ENCODE results near the gene CHD3.

The CHD3 gene

DNA sequence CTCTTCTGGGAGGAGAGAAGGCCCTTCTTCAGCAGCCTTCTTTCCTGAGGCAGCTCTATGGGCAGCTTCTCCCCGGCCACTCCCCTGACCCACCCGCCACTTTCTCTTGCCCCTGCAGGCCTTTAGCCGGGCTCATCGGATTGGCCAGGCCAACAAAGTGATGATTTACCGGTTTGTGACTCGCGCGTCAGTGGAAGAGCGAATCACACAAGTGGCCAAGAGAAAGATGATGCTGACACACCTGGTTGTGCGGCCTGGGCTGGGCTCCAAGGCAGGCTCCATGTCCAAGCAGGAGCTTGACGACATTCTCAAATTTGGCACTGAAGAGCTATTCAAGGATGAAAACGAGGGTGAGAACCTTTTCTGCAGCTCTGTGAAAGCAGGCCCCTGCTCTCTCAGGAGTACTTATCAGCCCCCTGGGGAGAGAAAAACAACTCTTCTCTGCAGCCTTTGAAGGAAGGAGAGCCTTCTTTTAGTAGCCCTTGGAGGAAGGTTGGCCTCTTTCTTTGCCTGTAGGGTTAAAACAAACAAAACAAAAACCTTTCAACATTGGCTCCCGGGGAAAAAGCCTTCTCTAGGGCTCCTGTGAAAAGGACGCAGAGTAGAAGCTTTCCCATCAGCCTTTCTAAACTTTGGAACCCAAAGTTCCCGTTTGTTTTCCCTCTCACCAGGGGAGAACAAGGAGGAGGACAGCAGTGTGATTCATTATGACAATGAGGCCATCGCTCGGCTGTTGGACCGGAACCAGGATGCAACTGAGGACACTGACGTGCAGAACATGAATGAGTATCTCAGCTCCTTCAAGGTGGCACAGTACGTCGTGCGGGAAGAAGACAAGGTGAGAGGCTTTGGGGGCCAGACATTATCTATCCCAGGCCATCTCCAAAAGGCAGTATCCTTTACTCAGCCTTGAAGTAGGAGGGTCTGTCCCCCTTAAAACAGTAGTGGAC lies 14.8 kb downstream of the CHD3 start:
- no peak for DNase-seq

- no peak for DNase-seq
These were observed 20.5 kb downstream of the CHD3 start for GRCh38 chr17:7909089-7909488.

GRCh38 chr17:7910281-7910680 lies 21.7 kb downstream of the CHD3 start:
- no peak for DNase-seq

DNA sequence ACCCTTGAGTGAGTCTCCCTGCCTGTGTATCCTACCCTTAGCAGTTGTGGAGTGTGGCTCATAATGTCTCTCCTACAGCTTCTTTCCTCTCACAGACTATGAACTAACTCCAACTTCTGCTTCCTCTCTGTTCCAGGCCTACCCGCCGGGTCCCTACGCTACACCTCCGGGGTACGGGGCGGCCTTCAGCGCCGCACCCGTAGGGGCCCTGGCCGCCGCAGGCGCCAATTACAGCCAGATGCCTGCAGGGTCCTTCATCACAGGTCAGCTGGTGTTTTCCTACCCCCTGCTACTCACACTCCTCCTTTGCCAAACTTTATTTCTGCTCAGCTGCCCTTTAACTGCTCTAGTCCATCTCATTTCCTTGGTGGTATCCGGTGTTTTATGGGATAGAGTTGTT lies 22.1 kb downstream of the CHD3 start:
- no peak for DNase-seq

GRCh38 chr17:7911116-7911515 lies 22.5 kb downstream of the CHD3 start:
- no peak for DNase-seq

DNA sequence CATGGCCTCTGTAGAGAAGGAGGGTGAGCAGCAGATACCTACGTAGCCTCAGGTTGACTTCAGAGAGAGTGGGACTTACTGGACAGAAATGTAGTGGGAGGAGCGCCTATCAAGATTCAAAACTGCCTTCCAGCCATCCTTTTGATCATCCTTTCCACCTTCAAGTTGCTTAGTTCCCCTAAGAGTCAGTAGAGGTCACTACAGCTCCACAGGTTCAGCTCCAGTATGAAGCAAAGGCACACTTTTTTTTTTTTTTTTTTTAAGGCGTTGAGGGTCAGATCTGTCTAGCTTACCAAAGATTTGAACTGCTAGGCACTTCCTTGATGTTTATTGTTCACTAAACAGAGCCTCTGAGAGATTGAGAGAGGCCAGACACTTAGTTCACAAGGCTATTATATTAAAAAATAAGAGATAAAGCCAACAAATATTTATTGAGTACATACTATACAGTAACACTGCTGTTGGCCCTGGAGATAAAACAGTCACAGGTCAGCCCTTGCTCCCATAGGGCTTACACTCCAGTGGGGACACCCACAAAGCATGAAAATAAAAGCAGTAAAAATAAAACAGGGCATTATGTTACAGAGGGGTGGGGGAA lies 24.4 kb downstream of the CHD3 start:
- no peak for DNase-seq

DNA sequence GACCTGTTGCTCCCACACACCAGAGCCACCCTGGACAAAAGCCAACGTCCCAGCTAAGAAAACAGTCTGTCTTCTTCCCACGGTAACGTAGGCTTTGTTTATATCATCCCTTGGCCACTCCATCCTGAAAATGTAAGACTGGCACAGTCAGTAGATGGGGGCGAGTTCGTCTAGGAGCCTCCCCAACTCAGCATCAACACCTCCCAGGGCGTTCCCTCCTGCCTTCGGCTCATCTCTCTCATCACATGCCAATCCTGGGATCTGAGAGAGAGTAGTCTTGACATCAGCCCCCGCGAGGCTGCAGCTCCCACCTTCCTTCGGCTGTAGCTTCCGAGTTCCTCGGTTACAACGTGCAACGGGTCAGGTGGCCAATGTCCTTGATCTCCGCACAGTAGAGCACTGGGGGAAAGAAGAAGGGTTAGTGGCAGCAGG lies 26.6 kb downstream of the CHD3 start:
- no peak for DNase-seq

DNA sequence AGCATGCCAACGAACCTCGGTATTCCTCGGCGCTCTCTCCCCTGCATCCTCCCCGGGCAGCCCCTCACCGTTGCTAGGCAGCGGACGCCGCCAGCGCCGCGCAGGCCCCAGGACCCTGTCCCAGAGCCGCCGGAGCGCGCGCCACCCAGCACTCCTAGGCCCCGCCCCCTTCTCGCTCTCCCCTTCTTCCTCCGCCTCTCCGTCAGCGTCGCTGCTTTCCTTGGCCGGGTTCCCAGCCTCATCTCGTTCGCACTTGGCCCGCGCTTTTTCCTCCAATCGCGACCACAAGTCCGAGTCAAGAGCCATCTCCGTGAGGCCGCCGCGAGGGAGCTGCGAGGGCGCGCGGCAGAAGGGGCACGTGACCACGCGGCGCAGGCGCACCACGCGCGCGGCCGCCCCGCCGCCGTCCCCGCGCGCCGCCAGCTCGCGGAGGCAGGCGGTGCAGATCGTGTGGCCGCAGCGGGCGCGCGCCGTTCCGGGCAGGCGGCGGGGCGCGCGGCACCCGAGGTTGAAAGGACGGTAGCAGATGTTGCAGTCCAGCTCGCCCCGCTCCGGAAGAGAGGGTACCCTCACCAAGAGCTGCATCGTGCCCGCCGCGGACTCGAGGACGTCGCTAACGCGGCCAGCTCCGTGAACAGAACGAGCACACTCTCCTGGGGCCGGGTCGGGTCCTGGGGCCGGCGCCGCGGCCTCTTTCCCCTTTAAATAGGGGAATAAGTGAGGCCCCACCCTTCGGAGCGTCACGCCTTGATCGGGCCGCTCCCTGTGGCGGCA lies 27.2 kb downstream of the CHD3 start, which contains the start of gene RNF227:
TSS of gene RNF227 (minus strand) at position 679 of the 774 bp plus-strand sequence. CDS start at position 585, 94 bp downstream.
- peak; percentile 65 for DNase-seq

- DNase-seq = no peak
These were observed 27.7 kb downstream of the CHD3 start for GRCh38 chr17:7916385-7916682.

DNA sequence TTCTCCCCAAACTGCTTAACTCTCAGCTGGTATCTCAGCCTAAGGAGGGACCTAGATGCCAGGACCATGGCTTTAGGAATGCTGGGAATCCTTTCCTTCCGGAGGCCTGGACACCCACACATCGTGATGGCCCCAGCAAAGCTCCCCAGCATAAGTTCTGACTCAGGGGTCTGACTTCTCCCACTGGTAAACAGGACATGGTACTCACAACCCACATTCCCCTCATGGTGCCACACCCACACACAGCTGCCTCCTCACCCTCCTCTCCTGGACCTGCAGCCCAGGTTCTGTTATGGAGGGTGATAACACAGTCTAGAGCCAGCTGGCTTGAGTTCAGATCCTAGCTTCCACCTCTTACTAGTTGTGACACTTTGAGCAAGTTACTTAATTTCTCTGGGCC lies 28.2 kb downstream of the CHD3 start:
- no peak for DNase-seq

DNA sequence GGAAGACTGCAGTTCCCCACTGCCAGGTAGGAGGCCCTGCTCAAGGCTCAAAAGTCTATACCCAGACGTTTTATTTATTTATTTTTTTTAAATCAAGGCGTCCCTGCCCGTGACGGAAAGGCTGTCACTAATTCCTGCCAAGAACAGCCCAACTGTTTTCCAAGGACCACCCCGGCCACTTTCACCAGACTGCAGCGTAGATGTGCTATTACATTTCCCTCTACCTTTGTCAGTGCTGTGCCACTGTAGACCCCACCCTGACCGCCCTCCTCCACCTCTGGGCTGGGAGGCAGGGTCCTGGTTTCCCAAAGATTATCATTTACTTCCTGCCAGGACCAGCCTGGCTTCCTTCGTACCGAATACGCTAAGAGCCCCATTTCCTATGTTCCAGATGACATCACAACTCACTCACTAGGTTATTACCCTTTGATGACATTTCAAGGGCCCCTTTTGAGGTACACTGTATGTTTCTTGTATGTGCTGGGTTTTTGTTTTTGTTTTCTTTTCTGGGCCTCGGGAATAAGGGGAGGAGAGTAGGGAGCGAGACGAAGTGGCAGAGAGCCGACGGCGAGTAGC lies 33.8 kb downstream of the CHD3 start:
- DNase-seq = no peak

DNA sequence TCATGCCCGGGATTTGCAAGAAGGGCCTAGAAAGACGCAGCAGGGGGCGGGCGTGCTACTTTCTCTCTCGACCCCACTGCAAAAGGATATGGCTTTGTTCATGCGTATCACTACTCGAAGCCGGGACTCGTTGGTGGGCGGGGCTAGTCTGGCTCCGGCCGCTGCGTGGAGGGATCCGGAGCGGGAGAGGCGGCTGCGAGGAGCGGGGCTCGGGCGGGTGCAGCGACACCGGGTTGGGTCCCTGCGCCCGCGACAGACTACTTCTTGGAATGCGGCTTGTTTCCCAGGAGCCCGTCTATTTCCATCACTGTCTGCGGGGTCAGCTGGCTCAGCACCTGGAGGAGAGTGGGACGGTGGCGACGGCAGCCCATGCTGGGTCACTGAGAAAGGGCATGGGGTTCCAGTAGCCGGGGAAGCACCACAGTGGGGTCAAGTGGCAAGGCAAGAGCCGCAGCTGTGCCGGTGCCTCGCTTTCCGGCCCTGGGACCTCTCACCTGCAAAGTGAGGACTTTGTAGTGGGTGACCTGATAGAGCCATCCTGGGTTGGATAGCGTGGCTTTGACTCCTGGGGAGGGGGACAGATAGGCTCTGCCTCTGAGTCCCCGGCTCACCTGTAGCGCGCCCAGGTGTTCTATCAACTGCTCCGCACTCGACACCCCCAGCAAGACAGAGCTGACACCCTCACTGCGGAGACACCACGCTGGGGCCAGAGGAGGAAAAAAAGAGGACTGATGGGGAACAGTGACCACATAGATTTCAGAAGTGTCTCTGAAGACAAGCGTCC lies 34.4 kb downstream of the CHD3 start:
- DNase-seq = no peak

- no peak for DNase-seq
These were observed 39.0 kb downstream of the CHD3 start for GRCh38 chr17:7927596-7927995.

DNA sequence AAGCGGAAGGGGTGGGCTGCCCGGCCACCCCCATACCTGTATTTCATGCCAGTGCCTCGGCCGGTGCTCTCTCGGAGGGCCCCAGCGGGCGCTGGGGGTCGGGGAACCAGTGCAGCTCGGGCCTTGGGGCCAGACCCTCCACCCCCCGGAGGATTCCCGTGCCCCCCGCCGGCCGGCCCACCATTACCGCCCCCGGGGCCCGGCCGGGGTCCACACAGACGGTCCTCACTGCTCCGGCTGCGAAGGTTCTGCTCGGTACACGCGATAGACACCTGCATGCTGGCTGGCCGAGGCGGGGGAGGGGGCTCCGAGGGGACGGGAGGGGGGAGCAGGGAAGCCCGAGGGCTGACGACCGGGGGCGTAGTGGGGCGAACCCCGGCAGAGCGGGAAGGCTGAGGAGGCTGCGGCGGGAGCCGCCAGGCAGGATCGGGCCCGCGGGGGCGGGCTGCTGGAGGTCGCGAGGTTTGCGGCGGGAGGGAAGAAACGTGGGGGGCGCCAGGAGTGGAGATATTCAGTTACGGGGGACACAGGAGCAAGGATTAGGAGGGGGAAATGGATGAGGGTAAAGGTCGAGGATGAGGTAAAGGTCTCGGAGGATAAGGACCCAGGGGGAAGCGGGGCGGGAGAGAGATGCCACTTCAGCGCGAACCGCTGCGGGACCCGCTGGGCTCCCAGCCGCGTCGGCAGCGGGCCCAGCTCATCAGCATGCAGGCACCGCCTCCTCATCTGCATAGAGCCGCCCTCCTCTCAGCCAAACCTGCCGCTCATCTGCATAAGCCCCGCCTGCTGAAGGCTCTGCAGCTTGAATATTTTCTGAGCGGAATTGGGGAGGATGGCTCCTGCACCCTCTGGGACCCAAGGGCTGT lies 40.8 kb downstream of the CHD3 start, which contains the start of gene KCNAB3:
TSS of gene KCNAB3 (minus strand) at position 699 of the 866 bp plus-strand sequence. CDS start at position 278, 421 bp downstream.
- DNase-seq = no peak

DNA sequence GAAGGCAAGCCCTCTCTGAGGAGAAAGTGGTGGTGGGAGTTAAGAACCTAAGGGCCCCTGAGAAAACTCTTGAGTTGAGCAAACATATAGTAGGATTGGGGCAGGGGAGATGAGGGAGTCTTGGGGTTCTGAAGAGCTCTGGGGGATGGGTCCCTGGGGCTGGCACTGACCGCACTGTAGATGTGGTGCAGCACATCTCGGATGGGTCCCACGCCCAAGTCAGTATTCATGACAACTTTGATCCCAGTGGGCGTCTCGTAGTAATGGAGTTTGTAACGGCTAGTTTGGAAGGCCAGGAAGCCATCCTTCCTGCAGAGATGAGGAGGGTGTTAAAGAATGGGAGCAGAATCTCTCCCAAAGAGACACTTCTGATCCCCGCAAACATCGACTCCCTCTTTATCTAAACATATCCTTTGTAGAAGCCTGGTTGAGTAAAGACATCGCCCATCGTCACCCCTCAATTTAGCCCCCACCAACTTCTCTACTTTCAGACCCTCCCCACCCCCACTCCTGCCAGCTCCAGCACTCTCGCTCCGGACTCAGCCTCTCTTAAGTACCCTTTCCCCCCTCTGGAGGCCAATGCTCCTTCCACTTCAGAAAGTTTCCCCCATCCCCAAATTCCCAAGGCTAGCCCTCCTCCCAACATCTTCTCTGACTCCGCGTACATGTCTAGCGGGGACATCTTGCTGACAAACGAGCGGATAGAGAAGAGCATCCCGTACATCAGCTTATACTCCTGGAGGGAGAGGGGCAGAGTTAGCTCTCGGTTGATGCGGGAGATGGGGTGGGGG lies 42.4 kb downstream of the CHD3 start:
- DNase-seq = no peak

GRCh38 chr17:7931709-7932482 lies 43.3 kb downstream of the CHD3 start, which contains the start of the genes CNTROB and TRAPPC1:
Gene CNTROB (plus strand): TSS chr17:7932206. CDS start chr17:7933080, 874 bp downstream.
Gene TRAPPC1 (minus strand): TSS chr17:7931946. CDS start chr17:7931829, 117 bp downstream.
- peak; percentile 91 for DNase-seq

GRCh38 chr17:7932483-7932891 lies 43.9 kb downstream of the CHD3 start:
- no peak for DNase-seq

- DNase-seq = no peak
These were observed 44.4 kb downstream of the CHD3 start for GRCh38 chr17:7932949-7933348.

DNA sequence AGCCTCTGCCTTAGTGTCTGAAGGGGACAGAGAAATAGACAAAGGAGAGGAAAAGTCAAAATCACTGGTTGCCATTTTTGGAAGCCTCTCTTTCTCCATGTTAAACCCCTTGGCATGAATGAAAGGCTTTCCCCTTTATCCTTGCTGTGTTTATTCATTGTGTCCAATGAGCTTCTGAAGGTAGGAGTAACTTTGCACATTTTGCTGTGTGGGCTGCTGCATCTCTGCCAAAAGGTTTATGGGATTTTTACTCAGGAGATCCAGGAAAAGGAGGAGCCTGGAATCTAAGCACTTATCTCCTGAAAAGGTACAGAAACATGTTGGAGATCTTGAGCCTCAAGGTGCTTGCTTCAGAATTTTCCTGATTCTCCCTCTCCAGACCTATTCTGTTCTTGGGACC lies 47.3 kb downstream of the CHD3 start:
- DNase-seq = no peak
